GM12801 (cell line): ENCODE data around the gene EXT2.

ENCODE experiments used
- CTCF ChIP-seq: IDR thresholded peaks from one replicate; pipeline ENCODE4 v1.5.1; 2011; ENCODE audit warnings: control low read depth; ENCODE audit not compliant: insufficient read length; ENCODE audit errors: extremely low read depth

The EXT2 gene

GRCh38 chr11:44116234-44116830 lies 20.9 kb downstream of the EXT2 start:
- TF ChIP-seq CTCF = no peak

- TF ChIP-seq CTCF = no peak
Observed at GRCh38 chr11:44120169-44120568, 24.7 kb downstream of the EXT2 start.

GRCh38 chr11:44125598-44125997 lies 30.1 kb downstream of the EXT2 start:
- no peak for TF ChIP-seq CTCF

- TF ChIP-seq CTCF = no peak
Observed at GRCh38 chr11:44126304-44126703, 30.8 kb downstream of the EXT2 start.

- no peak for TF ChIP-seq CTCF
Observed at GRCh38 chr11:44127130-44127529, 31.7 kb downstream of the EXT2 start.

- no peak for TF ChIP-seq CTCF
Observed at GRCh38 chr11:44128729-44129128, 33.3 kb downstream of the EXT2 start.

- no peak for TF ChIP-seq CTCF
Observed at GRCh38 chr11:44130751-44131150, 35.3 kb downstream of the EXT2 start.
